ENCODE results near the gene AUTS2. TPM values are rescaled to one million over a fixed set of nuclear protein-coding genes. Genes with fewer than 3 reads are reported as not detected.
A peak's percentile ranks its signal among the peaks of the same experiment; 100 is the strongest.

Gene AUTS2
- total RNA-seq, 1 experiment from 2014 or later: 256 TPM

GRCh38 chr7:70706204-70706603 lies 1107.9 kb downstream of the AUTS2 start:
- H3K9me3 Mint-ChIP-seq: no peaks in the 10 kb centered on the region

More at GRCh38 chr7:70706204-70706603, 1107.9 kb downstream of the AUTS2 start:
- Histone ChIP-seq H2AFZ (ENCODE audit: low read length) (no peak overlapping the region), H3K23ac (ENCODE audit: insufficient read length, low read depth, low read length) (no peak overlapping the region), H3K27ac (ENCODE audit: insufficient read length, low read depth, low read length) (no peak overlapping the region), H4K5ac (ENCODE audit: insufficient read length, low read depth, low read length) (no peak overlapping the region), H2BK120ac (ENCODE audit: low read depth, low read length, poor library complexity, severe bottlenecking) (no peak overlapping the region), H3K23me2 (ENCODE audit: insufficient read length, low read depth, low read length, poor library complexity, severe bottlenecking) (no peaks in the 10 kb centered on the region), H3T11ph (ENCODE audit: low read length) (no peak overlapping the region), H3K4me2 (ENCODE audit: insufficient read depth, insufficient read length, low read length) (no peak overlapping the region), H2BK20ac (ENCODE audit: low read depth, low read length, poor library complexity, severe bottlenecking) (no peak overlapping the region), H4K8ac (replicated peaks; ENCODE audit: insufficient read length, low read depth, low read length) (no peak overlapping the region), H4K20me1 (ENCODE audit: control insufficient read depth, insufficient read depth, insufficient read length) (no peaks in the 10 kb centered on the region), H3K79me2 (ENCODE audit: insufficient read depth, low read length) (peaks cover 54% of the 10 kb centered on the region), H3K79me1 (ENCODE audit: insufficient read depth, low read depth, low read length, poor library complexity, severe bottlenecking) (no peaks in the 10 kb centered on the region), H2BK12ac (ENCODE audit: insufficient read length, low read depth, low read length) (no peak overlapping the region), H3K18ac (ENCODE audit: insufficient read length, low read depth, low read length) (no peak overlapping the region), H2BK5ac (ENCODE audit: insufficient read length, low read length) (no peak overlapping the region), H3K4me1 (ENCODE audit: insufficient read depth, low read length) (peaks cover 35% of the 10 kb centered on the region), H2AK5ac (ENCODE audit: insufficient read length, low read length) (no peak overlapping the region), H3K9ac (ENCODE audit: extremely low read depth, insufficient read length, low read length) (no peak overlapping the region), H3K14ac (ENCODE audit: insufficient read depth, low read length) (no peak overlapping the region), H3K9me3 (ENCODE audit: control insufficient read depth, low read depth, low read length) (no peaks in the 10 kb centered on the region), H4K91ac (ENCODE audit: insufficient read length, low read depth, low read length) (no peak overlapping the region), H3K56ac (ENCODE audit: insufficient read length, low read depth, low read length) (no peak overlapping the region), H3K4ac (ENCODE audit: low read depth, low read length) (no peak overlapping the region), H3K27me3 (ENCODE audit: insufficient read depth, low read length) (no peaks in the 10 kb centered on the region), H2BK15ac (ENCODE audit: low read depth, low read length) (no peak overlapping the region)
- DNase-seq: peak; percentile 74
- Mint-ChIP-seq H3K4me3 (peak overlapping the region in 1 of 2 experiments; percentile 2; a peak in 1 of 5 replicates), H3K27me3 (ENCODE audit: low read depth) (no peaks in the 10 kb centered on the region), H3K27ac (peak overlapping the region in 1 of 3 experiments; percentile 78; a peak in 2 of 7 replicates), H3K36me3 (ENCODE audit: insufficient read depth in 1 of 3, low read depth in 3 of 3) (peaks cover 31 to 58% (median 55%) of the 10 kb centered on the region in 3 experiments), H3K4me1 (peaks cover 24 to 69% of the 10 kb centered on the region in 2 experiments)
- TF ChIP-seq CTCF (conservative IDR thresholded peaks at IDR 0.05): no peak
- no CpG with 5 or more reads among the region's 4 CpGs for WGBS (ENCODE audit: extremely low coverage, insufficient read length, low lambda C conversion rate)

All from H9 (cell line).